Thoracic aorta (tissue), 2 donors: ENCODE results near the gene GPSM3. TPM values are rescaled to one million over a fixed set of nuclear protein-coding genes. Genes with fewer than 3 reads are reported as not detected.
"Not testable (repeated sequence)": the region's sequence is repeated elsewhere in the genome, so short reads cannot be mapped to it uniquely, and the experiment has no call there.

Experiments used
- ATAC-seq: fragments of 150-250 bp; one replicate; pipeline ENCODE4 v1.8.0; 2017; ENCODE audit warnings: low read depth; ENCODE audit not compliant: insufficient number of reproducible peaks, low FRiP score
- DNase-seq: peaks from one replicate; pipeline ENCODE4 v3.0.0-alpha.2; 2020; ENCODE audit warnings: low spot score
- H3K27ac ChIP-seq, 2 donors: fragments of 200-600 bp; sonication (generic); 1 replicate in 1 of 2; 2 replicates in 1 of 2; pipeline ENCODE4 v1.5.1; 2016; ENCODE audit warnings: mild to moderate bottlenecking in 2 of 2, moderate library complexity in 2 of 2
- H3K27me3 ChIP-seq: fragments of 200-600 bp; sonication (generic); replicated peaks from 2 replicates; pipeline ENCODE4 v1.6.0; 2016; ENCODE audit warnings: mild to moderate bottlenecking; ENCODE audit not compliant: insufficient read depth
- H3K36me3 ChIP-seq: fragments of 200-600 bp; sonication (generic); one replicate; pipeline ENCODE4 v1.5.1; 2016
- H3K4me1 ChIP-seq, 2 donors: fragments of 200-600 bp; sonication (generic); 1 replicate in 1 of 2; 2 replicates in 1 of 2; pipeline versions ENCODE4 v1.5.1 to v1.6.0; 2016; ENCODE audit warnings: low read depth in 2 of 2, mild to moderate bottlenecking in 1 of 2; ENCODE audit not compliant: control insufficient read depth in 1 of 2
- H3K4me3 ChIP-seq: fragments of 200-600 bp; sonication (generic); 2 replicates; pipeline ENCODE4 v1.5.1; 2016; ENCODE audit warnings: mild to moderate bottlenecking
- H3K9me3 ChIP-seq: fragments of 200-600 bp; sonication (generic); 2 replicates; pipeline ENCODE4 v1.5.1; 2016
- total RNA-seq, 2 donors: library from RNA; depleted of rRNA; stranded (reverse); fragments of >200 nt; gene quantifications; one replicate each; pipeline versions ENCODE4 v1.1.0 to v1.2.3, GENCODE V29; 2016
- TF ChIP-seq, protein P1 (sequence below): fragments of 200-600 bp; sonication (generic); IDR thresholded peaks from one replicate; pipeline ENCODE4 v1.5.1; 2019; ENCODE audit warnings: antibody characterized with exemption

GPSM3 gene
- total RNA-seq, 2 donors from 2014 or later, result 11.9 to 22.2 TPM

DNA sequence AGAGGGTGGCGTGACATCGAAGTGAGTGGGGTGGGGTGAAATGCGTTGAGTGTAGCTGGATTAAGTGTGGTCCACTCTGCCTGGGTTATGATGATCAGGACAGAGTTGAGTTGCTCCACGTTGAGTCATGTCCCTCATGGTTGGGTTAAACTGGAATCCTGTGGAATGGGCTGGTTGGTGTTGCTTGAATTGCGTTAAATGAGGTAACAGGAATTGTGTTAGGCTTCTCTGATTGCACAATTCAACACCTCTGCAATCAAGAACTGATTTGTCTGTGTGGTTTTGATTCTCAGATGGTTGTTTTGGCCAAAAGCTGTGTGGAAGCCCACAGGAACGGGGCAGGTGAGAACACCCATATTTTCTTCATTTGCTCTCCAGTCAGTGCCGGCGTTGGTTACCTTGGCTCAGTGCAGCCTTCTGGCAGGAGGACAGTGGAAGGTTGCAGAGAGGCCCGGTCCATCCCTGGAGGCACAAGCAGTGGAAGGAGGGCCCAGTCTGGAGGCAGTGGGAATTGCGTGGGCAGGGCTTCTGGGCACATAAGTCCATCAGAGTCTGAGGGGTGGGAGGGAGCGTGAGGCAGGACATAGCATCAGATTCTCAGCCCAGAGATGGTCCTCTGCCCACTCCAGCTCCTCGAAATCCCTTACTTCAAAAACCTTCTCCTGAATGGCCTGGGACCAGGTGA, 19.8 kb upstream of the GPSM3 start:
- Histone ChIP-seq H3K4me3 (no peak overlapping the region), H3K27ac (no peak overlapping the region), H3K27me3 (no peaks in the 10 kb centered on the region), H3K36me3 (no peaks in the 10 kb centered on the region), H3K9me3 (no peaks in the 10 kb centered on the region), H3K4me1 (no peaks in the 10 kb centered on the region)
- TF ChIP-seq, protein P1, sequence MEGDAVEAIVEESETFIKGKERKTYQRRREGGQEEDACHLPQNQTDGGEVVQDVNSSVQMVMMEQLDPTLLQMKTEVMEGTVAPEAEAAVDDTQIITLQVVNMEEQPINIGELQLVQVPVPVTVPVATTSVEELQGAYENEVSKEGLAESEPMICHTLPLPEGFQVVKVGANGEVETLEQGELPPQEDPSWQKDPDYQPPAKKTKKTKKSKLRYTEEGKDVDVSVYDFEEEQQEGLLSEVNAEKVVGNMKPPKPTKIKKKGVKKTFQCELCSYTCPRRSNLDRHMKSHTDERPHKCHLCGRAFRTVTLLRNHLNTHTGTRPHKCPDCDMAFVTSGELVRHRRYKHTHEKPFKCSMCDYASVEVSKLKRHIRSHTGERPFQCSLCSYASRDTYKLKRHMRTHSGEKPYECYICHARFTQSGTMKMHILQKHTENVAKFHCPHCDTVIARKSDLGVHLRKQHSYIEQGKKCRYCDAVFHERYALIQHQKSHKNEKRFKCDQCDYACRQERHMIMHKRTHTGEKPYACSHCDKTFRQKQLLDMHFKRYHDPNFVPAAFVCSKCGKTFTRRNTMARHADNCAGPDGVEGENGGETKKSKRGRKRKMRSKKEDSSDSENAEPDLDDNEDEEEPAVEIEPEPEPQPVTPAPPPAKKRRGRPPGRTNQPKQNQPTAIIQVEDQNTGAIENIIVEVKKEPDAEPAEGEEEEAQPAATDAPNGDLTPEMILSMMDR, result no peak
- DNase-seq, result no peak
- no peak for ATAC-seq

- not testable (repeated sequence) for H3K4me3 ChIP-seq, H3K4me1 ChIP-seq, DNase-seq, H3K27ac ChIP-seq, H3K36me3 ChIP-seq, H3K9me3 ChIP-seq, H3K27me3 ChIP-seq, ATAC-seq
Measured at GRCh38 chr6:32211432-32211831, 19.0 kb upstream of the GPSM3 start.

DNA sequence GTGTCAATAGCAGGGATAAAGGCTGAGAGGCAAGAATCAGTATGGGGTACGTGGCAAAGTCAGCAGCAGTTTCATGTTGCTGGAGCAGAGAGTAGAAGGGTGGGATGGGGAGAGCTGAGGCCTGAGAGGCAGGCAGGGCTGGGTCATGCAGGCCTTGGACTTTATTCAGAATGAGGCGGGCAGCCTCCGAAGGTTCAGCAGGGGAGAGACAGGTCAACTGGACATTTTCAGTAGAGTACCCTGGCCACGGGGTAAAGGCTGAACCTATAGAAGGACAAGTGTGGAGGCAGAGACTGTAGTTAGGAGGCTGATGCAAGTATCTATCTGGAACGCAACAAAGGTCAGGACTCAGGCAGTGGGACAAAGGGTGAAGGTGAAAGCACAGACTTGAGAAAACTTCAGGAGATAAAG, 17.8 kb upstream of the GPSM3 start:
- ATAC-seq (no peak), DNase-seq (no peak)
- Histone ChIP-seq H3K27ac (no peak overlapping the region), H3K4me1 (no peaks in the 10 kb centered on the region), H3K36me3 (no peaks in the 10 kb centered on the region), H3K9me3 (no peaks in the 10 kb centered on the region), H3K4me3 (no peak overlapping the region), H3K27me3 (no peaks in the 10 kb centered on the region)
- TF ChIP-seq, protein P1, result no peak

GRCh38 chr6:32208996-32209395, 16.6 kb upstream of the GPSM3 start:
- Histone ChIP-seq H3K27ac (no peak overlapping the region), H3K36me3 (no peaks in the 10 kb centered on the region), H3K9me3 (no peaks in the 10 kb centered on the region), H3K4me1 (no peaks in the 10 kb centered on the region), H3K4me3 (no peak overlapping the region), H3K27me3 (no peaks in the 10 kb centered on the region)
- no peak for ATAC-seq
- no peak for DNase-seq
- TF ChIP-seq, protein P1, result no peak

- Histone ChIP-seq H3K9me3 (no peaks in the 10 kb centered on the region), H3K4me3 (no peak overlapping the region), H3K36me3 (no peaks in the 10 kb centered on the region), H3K27ac (no peak overlapping the region), H3K4me1 (no peaks in the 10 kb centered on the region), H3K27me3 (no peaks in the 10 kb centered on the region)
- ATAC-seq, result no peak
- TF ChIP-seq, protein P1, result no peak
- DNase-seq, result no peak
Measured at GRCh38 chr6:32204268-32204715, 11.8 kb upstream of the GPSM3 start.
